Measurements from ENCODE around the gene ETS2. TPM values are rescaled to one million over a fixed set of nuclear protein-coding genes. Genes with fewer than 3 reads are reported as not detected.

The ETS2 gene
- total and polyA plus RNA-seq, 9 donors, result 35.8 to 152 (median 79.6) TPM

DNA sequence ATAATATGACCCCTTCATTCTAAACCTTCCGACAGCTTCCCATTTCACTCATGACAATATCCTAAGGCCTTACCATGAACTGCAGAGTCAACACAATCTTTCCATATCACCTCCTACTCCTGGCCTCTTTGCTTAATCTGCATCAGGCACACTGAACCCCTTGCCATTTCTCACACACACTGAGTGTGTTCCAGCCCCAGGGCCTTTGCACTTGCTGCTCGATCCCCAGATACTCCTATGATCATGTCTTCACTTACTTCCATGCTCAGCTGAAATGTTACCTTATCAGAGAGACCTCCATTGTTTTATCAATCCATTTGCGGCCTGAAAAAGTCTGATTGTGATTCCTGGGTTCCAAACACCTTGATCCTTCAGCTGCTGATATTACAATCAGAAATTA is 47.0 kb downstream of the ETS2 start:
- intact Hi-C loops (cut with DNase I), result no loop called here

DNA sequence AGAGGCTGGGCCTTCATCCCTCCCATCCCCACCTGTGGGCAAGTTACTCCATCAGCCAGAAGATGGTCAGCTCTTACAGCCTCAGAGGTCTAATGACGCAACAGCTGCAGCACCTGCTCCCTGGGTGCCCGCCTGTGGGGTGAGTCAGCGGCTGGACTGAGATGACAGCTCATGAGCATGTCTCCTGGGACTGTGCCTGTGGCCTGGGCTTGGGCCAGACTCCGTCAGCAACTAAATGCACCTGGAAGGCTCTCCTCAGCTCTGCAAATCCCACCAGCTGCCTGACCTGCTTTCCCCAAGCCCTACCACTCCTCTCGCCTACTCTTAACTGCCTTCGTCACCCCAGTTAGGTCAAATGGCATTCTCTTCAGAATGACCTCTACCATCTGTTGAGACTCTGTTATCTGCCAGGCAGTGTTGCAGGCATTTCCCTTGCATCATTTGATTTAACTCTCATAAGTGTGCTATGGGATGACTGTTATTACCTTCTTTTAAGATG is 47.7 kb downstream of the ETS2 start:
- no peak overlapping the region for H3K27ac ChIP-seq
- 77 to 84% (median 84%) methylated on average over 6 of the region's 6 CpGs for WGBS, 3 donors
- TF ChIP-seq POLR2A (IDR thresholded peaks at IDR 0.05), result no peak
- TF ChIP-seq EP300 (IDR thresholded peaks at IDR 0.05), result no peak
- TF ChIP-seq, protein P1, sequence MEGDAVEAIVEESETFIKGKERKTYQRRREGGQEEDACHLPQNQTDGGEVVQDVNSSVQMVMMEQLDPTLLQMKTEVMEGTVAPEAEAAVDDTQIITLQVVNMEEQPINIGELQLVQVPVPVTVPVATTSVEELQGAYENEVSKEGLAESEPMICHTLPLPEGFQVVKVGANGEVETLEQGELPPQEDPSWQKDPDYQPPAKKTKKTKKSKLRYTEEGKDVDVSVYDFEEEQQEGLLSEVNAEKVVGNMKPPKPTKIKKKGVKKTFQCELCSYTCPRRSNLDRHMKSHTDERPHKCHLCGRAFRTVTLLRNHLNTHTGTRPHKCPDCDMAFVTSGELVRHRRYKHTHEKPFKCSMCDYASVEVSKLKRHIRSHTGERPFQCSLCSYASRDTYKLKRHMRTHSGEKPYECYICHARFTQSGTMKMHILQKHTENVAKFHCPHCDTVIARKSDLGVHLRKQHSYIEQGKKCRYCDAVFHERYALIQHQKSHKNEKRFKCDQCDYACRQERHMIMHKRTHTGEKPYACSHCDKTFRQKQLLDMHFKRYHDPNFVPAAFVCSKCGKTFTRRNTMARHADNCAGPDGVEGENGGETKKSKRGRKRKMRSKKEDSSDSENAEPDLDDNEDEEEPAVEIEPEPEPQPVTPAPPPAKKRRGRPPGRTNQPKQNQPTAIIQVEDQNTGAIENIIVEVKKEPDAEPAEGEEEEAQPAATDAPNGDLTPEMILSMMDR (IDR thresholded peaks at IDR 0.05), result no peak
- no peaks in the 10 kb centered on the region for H3K36me3 ChIP-seq
- H3K27me3 ChIP-seq, result no peaks in the 10 kb centered on the region
- no peaks in the 10 kb centered on the region for H3K4me1 ChIP-seq (ENCODE audit: insufficient read depth)
- no peaks in the 10 kb centered on the region for H3K9me3 ChIP-seq
- DNase-seq, result no peak
- intact Hi-C loops (cut with DNase I), result no loop called here
- no peak overlapping the region for H3K4me3 ChIP-seq

More for the DNA sequence above, 47.0 kb downstream of the ETS2 start:
- 61 to 65% (median 64%) methylated on average over 3 of the region's 3 CpGs for WGBS, 3 donors
- H3K9me3 ChIP-seq, result no peaks in the 10 kb centered on the region
- H3K27ac ChIP-seq, result no peak overlapping the region
- no peaks in the 10 kb centered on the region for H3K36me3 ChIP-seq
- H3K4me1 ChIP-seq (ENCODE audit: insufficient read depth), result no peaks in the 10 kb centered on the region
- no peak for TF ChIP-seq EP300 (IDR thresholded peaks at IDR 0.05)
- TF ChIP-seq, protein P1 (IDR thresholded peaks at IDR 0.05), result no peak
- no peak for DNase-seq
- H3K27me3 ChIP-seq, result no peaks in the 10 kb centered on the region
- no peak overlapping the region for H3K4me3 ChIP-seq

DNA sequence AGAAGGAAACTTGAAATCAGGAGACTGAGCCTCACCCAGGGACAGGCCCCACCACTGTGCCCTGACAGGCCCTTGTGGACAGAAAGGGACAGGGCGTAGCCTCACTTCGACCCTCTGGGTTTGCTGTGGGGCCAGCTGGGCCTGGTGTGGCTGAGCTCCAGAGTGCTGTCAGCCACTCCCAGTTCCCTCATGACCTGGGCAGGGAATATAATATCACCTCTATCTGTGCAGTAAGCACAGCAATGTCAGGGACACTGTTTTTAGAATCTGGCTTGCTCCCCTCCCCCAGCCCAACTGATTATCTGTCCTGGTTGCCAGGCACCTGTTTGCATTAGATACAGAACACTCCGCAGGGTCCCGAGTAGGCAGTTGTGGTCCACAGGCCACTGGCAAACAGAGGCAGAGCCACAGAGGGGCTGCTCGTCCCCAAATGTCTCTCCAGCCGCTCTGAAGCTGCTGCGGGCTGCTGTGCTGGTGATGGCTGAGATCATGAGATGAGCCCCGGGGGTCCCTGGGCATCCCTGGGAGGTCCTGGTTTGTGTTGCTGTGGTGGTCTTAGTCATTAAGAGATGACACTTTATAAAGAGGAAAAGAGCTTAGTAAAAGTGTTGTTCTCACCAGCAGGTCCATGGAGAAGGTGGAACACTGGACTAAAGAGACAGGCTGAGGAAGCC is 51.6 kb downstream of the ETS2 start:
- no peak overlapping the region for H3K4me3 ChIP-seq

DNA sequence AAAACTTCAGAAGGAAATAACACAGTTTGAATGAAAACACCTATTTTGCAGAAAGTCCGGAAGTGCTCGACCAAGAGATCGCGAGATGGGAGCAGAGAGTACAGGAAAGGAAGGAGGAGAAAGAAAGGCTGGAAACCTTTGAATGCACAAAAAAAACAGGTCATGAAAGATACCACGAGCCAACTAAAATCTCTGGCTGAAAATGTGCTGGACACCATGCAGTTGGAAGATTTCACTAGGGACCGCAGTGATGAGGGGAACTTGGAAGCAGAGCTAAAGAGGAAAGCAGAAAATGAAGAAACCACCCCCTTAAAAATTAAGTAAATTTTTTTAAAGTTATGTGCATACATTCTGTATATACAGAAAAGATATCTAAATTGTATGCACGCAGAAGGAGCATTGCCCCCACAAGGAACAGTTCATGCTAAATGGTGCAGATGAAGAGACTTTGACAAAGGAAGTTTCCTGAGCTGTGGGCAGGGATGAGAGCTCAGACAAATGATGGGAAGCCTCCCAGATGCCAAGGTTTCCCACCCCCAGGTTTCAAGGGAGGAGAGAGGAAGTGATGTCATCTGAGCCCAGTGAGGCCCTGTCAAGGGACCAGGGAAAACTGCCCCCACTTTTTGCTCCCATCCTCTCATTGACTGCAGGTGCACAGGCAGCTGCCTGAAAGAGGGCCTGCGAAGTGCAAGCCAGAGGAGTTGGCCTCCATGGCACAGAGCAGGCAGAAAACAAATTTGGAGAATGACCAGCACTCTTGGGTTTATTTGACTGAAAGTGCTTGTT is 52.5 kb downstream of the ETS2 start:
- intact Hi-C loops (cut with DNase I), result no loop called here
- no peak for DNase-seq

More for the DNA sequence above, 51.6 kb downstream of the ETS2 start:
- 76 to 93% (median 90%) methylated on average over 8 of the region's 8 CpGs for WGBS, 3 donors
- TF ChIP-seq EP300 (IDR thresholded peaks at IDR 0.05), result no peak
- no peak for TF ChIP-seq POLR2A (IDR thresholded peaks at IDR 0.05)
- TF ChIP-seq, protein P1 (IDR thresholded peaks at IDR 0.05), result no peak
- no peak for DNase-seq
- Histone ChIP-seq H3K9me3 (no peaks in the 10 kb centered on the region), H3K4me1 (ENCODE audit: insufficient read depth) (no peaks in the 10 kb centered on the region), H3K27ac (no peak overlapping the region), H3K27me3 (no peaks in the 10 kb centered on the region), H3K36me3 (no peaks in the 10 kb centered on the region)
- intact Hi-C loops (cut with DNase I), result no loop called here

More for the DNA sequence above, 52.5 kb downstream of the ETS2 start:
- H3K4me1 ChIP-seq (ENCODE audit: insufficient read depth), result no peaks in the 10 kb centered on the region
- WGBS, 3 donors, result 67 to 80% (median 71%) methylated on average over 8 of the region's 8 CpGs
- TF ChIP-seq EP300 (IDR thresholded peaks at IDR 0.05) (no peak), POLR2A (IDR thresholded peaks at IDR 0.05) (no peak)
- TF ChIP-seq, protein P1 (IDR thresholded peaks at IDR 0.05), result no peak
- H3K27me3 ChIP-seq, result no peaks in the 10 kb centered on the region
- no peaks in the 10 kb centered on the region for H3K9me3 ChIP-seq
- H3K4me3 ChIP-seq, result no peak overlapping the region
- no peaks in the 10 kb centered on the region for H3K36me3 ChIP-seq
- no peak overlapping the region for H3K27ac ChIP-seq

Data from ovary (tissue), 9 donors.